NCI-H748 (cell line): Measurements from ENCODE around the gene TIMM17A.
"Not testable (repeated sequence)": the region's sequence is repeated elsewhere in the genome, so short reads cannot be mapped to it uniquely, and the experiment has no call there.

Experiments used
- DNase-seq: peaks from one replicate; lab custom pipeline; 2025; ENCODE audit not compliant: unreplicated experiment; lab: John Stamatoyannopoulos, UW

The TIMM17A gene

DNA sequence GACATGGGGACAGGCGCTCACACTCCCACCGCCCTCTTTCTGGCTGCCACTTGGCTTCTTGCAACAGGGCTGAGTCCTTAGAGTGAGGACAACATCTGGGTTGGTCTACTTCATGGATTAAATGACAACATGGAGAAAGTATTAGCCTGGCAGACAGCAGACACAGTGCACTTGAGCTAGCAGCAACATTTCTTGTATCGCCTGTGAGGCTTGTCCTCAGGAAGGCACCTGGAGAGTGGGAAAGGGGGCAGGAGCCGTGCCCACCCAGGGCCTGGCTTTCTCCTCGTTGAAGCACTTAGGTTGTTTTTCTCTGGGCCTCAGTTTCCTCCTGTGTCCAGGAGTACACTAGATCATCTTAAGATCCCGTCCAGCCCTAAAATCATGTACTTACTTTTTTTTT, 58.8 kb downstream of the TIMM17A start:
- DNase-seq, result no peak

DNA sequence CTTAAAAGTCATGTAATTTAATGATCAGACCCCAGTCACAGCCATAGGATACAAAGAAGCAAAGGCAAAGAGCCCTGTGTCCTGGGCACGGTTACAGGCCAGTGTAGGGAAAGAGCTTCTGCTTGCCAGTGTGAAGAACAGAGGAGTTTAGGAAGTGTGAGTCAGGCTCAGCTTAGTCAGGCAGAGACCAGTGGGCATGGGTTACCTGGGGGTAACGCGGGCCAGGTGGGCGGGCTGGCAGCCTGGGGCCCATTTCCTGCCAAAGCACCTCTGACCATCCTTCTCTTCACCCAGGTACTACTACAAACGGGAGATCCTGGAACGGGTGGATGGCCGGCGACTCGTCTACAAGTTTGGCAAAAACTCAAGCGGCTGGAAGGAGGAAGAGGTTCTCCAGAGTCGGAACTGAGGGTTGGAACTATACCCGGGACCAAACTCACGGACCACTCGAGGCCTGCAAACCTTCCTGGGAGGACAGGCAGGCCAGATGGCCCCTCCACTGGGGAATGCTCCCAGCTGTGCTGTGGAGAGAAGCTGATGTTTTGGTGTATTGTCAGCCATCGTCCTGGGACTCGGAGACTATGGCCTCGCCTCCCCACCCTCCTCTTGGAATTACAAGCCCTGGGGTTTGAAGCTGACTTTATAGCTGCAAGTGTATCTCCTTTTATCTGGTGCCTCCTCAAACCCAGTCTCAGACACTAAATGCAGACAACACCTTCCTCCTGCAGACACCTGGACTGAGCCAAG, 59.8 kb downstream of the TIMM17A start:
- DNase-seq, result no peak

DNA sequence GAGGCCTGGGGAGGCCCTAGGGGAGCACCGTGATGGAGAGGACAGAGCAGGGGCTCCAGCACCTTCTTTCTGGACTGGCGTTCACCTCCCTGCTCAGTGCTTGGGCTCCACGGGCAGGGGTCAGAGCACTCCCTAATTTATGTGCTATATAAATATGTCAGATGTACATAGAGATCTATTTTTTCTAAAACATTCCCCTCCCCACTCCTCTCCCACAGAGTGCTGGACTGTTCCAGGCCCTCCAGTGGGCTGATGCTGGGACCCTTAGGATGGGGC, 60.3 kb downstream of the TIMM17A start:
- no peak for DNase-seq

DNA sequence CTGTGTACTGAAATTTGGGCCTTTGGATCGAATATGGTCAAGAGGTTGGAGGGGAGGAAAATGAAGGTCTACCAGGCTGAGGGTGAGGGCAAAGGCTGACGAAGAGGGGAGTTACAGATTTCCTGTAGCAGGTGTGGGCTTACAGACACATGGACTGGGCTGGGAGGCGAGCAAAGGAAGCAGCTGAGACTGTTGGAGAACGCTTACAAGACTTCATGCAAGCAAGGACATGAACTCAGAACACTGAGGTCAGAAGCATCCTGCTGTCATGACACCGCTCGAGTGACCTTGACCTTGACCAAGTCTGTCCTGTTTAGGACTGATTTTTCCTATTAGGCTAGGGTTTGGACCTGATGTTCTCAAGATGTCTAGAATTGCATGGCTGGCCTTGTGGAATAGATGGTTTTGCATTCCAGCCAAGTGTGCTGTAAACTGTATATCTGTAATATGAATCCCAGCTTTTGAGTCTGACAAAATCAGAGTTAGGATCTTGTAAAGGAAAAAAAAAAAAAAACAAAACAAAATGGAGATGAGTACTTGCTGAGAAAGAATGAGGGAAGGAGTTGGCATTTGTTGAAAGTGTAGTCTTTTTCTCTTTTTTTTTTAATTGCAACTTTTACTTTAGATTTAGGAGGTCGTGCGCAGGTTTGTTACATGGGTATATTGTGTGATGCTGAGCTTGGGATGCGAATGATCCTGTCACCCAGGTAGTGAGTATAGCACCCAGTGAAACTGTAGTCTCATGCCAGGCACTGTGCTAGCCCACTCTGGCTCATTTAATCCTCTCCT, 60.9 kb downstream of the TIMM17A start:
- DNase-seq, result no peak

DNA sequence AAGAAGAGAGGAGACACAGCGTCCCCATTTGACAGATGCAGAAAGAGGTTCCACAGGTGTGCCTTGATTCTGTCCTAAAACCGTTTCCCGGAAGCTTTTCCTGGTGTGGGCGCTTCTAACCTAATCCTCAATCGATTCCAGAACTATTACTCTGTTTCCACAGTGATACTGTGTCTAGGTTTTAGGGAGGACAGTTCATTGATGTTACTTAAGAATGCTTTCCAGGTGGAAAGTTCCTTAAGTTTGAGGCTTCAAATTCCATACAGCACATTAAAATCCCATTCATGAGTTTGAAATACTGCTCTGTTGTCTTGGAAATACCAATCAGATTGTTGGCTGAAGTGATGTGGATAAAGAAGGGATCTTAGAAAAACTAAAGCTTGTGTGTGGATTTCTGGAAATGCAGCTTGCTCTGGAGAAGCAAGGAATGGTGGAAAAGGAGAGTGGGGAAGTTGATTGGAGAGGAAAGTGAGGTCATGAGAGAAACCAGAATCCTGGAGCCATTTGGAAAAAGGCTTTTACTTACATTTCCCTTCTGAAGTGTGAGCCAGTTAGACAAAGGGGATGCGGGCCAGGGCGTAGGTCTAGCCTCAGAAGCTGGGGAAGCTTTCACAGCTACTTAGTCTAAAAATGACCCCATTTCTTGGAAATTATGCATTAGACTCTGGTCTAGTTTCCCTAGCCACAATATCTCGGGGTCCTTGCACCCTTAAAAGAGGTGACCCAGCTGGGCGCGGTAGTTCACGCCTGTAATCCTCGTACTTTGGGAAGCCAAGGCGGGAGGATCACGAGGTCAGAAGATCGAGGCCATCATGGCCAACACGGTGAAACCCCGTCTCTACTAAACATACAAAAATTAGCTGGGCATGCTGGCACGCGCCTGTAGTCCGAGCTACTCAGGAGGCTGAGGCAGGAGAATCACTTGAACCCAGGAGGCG, 61.8 kb downstream of the TIMM17A start:
- no peak for DNase-seq

DNA sequence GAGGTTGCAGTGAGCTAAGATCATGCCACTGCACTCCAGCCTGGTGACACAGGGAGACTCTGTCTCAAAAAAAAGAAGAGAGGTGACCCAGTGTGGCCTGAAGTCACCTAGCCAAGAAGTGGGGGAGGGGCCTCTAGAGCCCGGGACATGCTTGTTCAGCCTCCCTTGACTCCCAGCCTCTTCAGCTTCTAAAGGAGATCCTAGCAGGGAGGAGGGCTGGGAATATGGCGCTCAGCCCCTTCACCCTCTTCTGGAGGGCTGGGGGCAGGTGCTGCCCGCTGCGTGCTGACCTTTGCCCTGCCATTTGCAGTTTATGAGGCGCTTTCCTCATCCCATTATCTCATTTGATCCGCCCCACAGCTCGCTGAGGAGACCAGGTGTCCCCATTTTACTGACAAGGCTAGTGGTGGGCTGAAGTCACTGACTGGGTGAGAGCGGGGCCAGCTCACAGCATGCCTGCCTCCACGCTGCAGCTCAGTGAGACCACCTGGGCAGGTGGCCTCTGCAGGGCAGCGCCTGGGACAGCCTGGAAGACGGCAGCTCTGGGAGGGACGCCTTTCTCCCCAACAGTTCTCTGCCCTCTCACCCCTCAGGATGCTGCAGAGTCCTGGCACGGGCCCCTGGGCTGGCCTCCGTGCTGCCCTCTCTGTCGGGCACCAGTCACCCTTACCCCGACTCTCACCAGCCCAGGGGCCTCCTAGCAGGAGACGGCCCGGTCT, 62.6 kb downstream of the TIMM17A start:
- DNase-seq, result peak; percentile 77

DNA sequence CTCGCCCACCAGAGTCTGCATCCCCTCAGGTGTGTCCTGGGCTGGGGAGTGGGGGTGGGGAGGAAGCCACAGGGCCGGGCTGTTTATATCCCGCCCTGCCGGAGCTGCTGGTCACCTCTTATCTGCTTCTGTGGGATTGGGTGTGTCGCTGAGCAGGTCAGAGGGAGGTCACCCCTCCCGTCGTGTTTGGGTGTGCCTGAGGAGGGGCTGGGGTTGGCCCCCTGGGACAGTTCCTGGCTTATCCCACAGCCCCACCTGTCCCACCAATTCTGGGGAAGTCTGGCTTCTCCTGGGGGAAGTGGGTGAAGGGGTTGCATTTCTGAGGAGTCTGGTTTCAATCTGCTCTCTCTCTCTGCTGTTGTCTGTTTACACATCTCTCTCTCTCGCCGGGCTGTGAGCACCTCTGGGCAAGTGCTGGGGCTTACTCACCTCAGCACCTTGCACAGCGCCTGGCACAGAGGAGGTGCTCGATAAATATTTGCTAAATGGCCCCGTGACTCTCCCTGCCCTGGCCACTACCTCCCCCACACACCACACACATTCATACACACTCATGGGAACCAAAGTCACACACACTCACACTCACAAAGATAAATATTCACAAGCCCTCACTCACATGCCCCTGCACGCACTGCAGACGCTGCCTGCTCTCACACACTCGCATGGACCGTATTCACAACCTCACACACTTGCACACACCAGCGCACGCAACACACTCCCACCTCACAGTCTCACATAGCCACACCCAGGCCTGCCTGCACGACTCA, 63.3 kb downstream of the TIMM17A start:
- peak; percentile 84 for DNase-seq

DNA sequence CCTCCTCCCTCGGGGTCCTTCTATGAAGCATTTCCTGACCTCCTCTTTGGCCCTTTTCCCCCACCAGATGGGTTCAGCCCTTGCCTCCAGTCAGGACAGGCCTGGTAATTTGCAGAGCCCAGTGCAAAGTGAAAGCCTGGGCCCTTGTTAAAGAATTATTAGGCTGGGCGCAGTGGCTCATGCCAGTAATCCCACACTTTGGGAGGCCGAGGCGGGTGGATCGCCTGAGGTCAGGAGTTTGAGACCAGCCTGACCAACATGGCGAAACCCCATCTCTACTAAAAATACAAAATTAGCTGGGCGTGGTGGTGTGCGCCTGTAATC, 63.9 kb downstream of the TIMM17A start:
- DNase-seq, result not testable (repeated sequence)
